Measurements from ENCODE around the gene ARL6IP5. TPM values are rescaled to one million over a fixed set of nuclear protein-coding genes. Genes with fewer than 3 reads are reported as not detected.

Gene ARL6IP5
- total RNA-seq, 1 experiment from 2014 or later = 31.2 TPM

GRCh38 chr3:69092030-69092516, 7.3 kb downstream of the ARL6IP5 start:
- no peaks in the 10 kb centered on the region for H3K27me3 Mint-ChIP-seq (ENCODE audit: insufficient read depth, unreplicated experiment)
- CTCF ChIA-PET = no interaction called here
- TF ChIP-seq, protein P1, sequence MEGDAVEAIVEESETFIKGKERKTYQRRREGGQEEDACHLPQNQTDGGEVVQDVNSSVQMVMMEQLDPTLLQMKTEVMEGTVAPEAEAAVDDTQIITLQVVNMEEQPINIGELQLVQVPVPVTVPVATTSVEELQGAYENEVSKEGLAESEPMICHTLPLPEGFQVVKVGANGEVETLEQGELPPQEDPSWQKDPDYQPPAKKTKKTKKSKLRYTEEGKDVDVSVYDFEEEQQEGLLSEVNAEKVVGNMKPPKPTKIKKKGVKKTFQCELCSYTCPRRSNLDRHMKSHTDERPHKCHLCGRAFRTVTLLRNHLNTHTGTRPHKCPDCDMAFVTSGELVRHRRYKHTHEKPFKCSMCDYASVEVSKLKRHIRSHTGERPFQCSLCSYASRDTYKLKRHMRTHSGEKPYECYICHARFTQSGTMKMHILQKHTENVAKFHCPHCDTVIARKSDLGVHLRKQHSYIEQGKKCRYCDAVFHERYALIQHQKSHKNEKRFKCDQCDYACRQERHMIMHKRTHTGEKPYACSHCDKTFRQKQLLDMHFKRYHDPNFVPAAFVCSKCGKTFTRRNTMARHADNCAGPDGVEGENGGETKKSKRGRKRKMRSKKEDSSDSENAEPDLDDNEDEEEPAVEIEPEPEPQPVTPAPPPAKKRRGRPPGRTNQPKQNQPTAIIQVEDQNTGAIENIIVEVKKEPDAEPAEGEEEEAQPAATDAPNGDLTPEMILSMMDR (IDR thresholded peaks at IDR 0.05; ENCODE audit: insufficient read depth in 1 of 2, low read depth in 1 of 2, low read length in 1 of 2, severe bottlenecking in 1 of 2, unreplicated experiment in 1 of 2) = no peak
- H3K4me1 ChIP-seq = peaks cover 11% of the 10 kb centered on the region
- H3K9me3 Mint-ChIP-seq (ENCODE audit: unreplicated experiment) = no peaks in the 10 kb centered on the region
- DNase-seq = no peak
- POLR2A ChIA-PET = interaction anchor here (0.7 kb wide), 1 partner anchor 375 kb away, joined by 9 read pairs; no protein-coding TSS in a partner anchor
- H3K36me3 Mint-ChIP-seq (ENCODE audit: insufficient read depth, unreplicated experiment) = no peaks in the 10 kb centered on the region
- H3K36me3 ChIP-seq (ENCODE audit: control insufficient read depth, insufficient read depth, low read length) = no peaks in the 10 kb centered on the region
- H3K27ac Mint-ChIP-seq (ENCODE audit: unreplicated experiment) = no peak overlapping the region
- H3K9me3 ChIP-seq = no peaks in the 10 kb centered on the region
- no peaks in the 10 kb centered on the region for H3K27me3 ChIP-seq (replicated peaks; ENCODE audit: control insufficient read depth, insufficient read depth, low read length)
- intact Hi-C loops (cut with micrococcal nuclease; ENCODE audit: unreplicated experiment) = no loop called here
- no peak overlapping the region for H3K4me3 ChIP-seq (ENCODE audit: low read depth, low read length)
- BruUV-seq (replicated peaks) = no TSS peak
- H3K4me3 Mint-ChIP-seq (ENCODE audit: unreplicated experiment) = no peak overlapping the region
- H3K4me1 Mint-ChIP-seq (ENCODE audit: low read depth, unreplicated experiment) = peaks cover 20% of the 10 kb centered on the region

DNA sequence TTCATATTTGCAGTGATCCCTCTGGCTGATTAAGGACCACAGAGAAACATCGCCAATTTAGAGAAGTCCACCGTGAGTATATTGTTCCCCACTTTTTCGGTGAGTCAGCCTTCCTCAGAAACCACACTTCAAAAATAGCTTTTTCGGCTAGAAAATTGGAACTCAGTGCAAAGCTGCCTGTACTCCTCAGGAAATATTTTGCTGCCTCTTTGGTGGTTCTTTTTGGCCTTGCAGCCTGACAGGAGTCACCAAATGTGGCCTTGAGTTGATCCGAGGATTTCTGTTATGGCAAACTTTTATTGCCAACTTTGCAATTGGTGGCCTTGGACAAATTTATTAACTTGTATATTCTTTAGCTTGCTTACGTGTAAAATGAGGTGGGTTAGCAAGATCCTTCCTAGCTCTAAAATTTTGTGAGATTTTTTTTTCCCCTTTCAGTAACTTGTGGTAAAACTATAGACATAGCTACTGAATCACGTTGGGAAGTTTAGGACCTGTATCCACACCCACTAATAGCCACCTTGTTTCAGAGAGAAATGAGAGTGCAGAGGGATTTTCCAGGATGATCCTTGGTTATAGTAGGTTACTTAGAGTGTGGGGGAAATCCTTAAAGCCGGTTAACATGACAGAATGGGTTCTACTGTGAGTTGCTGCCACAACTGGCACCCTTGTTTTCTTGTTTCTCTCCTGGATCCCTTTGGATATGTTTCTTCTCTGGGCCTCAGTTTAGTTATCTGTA, 9.9 kb downstream of the ARL6IP5 start:
- H3K27me3 ChIP-seq (replicated peaks; ENCODE audit: control insufficient read depth, insufficient read depth, low read length) = no peaks in the 10 kb centered on the region
- H3K36me3 Mint-ChIP-seq (ENCODE audit: insufficient read depth, unreplicated experiment) = no peaks in the 10 kb centered on the region
- peaks cover 13% of the 10 kb centered on the region for H3K4me1 Mint-ChIP-seq (ENCODE audit: low read depth, unreplicated experiment)
- CTCF ChIA-PET = no interaction called here
- intact Hi-C loops (cut with micrococcal nuclease; ENCODE audit: unreplicated experiment) = no loop called here
- no peaks in the 10 kb centered on the region for H3K36me3 ChIP-seq (ENCODE audit: control insufficient read depth, insufficient read depth, low read length)
- H3K9me3 ChIP-seq = no peaks in the 10 kb centered on the region
- H3K4me3 ChIP-seq (ENCODE audit: low read depth, low read length) = no peak overlapping the region
- H3K27ac Mint-ChIP-seq (ENCODE audit: unreplicated experiment) = no peak overlapping the region
- no TSS peak for BruUV-seq (replicated peaks)
- no peak for DNase-seq
- no peak overlapping the region for H3K4me3 Mint-ChIP-seq (ENCODE audit: unreplicated experiment)
- POLR2A ChIA-PET = no interaction called here
- no peaks in the 10 kb centered on the region for H3K9me3 Mint-ChIP-seq (ENCODE audit: unreplicated experiment)
- H3K4me1 ChIP-seq = 0 out of 2 replicates have a peak, but pooled peaks cover 3% of the 10 kb centered on the region
- TF ChIP-seq, protein P1 (IDR thresholded peaks at IDR 0.05; ENCODE audit: insufficient read depth in 1 of 2, low read depth in 1 of 2, low read length in 1 of 2, severe bottlenecking in 1 of 2, unreplicated experiment in 1 of 2) = no peak
- H3K27me3 Mint-ChIP-seq (ENCODE audit: insufficient read depth, unreplicated experiment) = no peaks in the 10 kb centered on the region

GRCh38 chr3:69095636-69096035, 10.9 kb downstream of the ARL6IP5 start:
- no peaks in the 10 kb centered on the region for H3K27me3 Mint-ChIP-seq (ENCODE audit: insufficient read depth, unreplicated experiment)
- TF ChIP-seq, protein P1 (IDR thresholded peaks at IDR 0.05; ENCODE audit: insufficient read depth in 1 of 2, low read depth in 1 of 2, low read length in 1 of 2, severe bottlenecking in 1 of 2, unreplicated experiment in 1 of 2) = no peak
- H3K36me3 Mint-ChIP-seq (ENCODE audit: insufficient read depth, unreplicated experiment) = no peaks in the 10 kb centered on the region
- H3K4me3 Mint-ChIP-seq (ENCODE audit: unreplicated experiment) = no peak overlapping the region
- H3K9me3 Mint-ChIP-seq (ENCODE audit: unreplicated experiment) = no peaks in the 10 kb centered on the region
- Histone ChIP-seq H3K9me3 (no peaks in the 10 kb centered on the region), H3K36me3 (ENCODE audit: control insufficient read depth, insufficient read depth, low read length) (no peaks in the 10 kb centered on the region), H3K4me3 (ENCODE audit: low read depth, low read length) (no peak overlapping the region), H3K4me1 (no peaks in the 10 kb centered on the region), H3K27me3 (replicated peaks; ENCODE audit: control insufficient read depth, insufficient read depth, low read length) (no peaks in the 10 kb centered on the region)
- ChIA-PET POLR2A (no interaction called here), CTCF (no interaction called here)
- BruUV-seq (replicated peaks) = no TSS peak
- intact Hi-C loops (cut with micrococcal nuclease; ENCODE audit: unreplicated experiment) = no loop called here
- peaks cover 3% of the 10 kb centered on the region for H3K4me1 Mint-ChIP-seq (ENCODE audit: low read depth, unreplicated experiment)
- no peak for DNase-seq
- H3K27ac Mint-ChIP-seq (ENCODE audit: unreplicated experiment) = no peak overlapping the region
